HG03095 (cell line): ENCODE data around the gene MACROD2.
A peak's percentile ranks its signal among the peaks of the same experiment; 100 is the strongest.
"Not testable (repeated sequence)": the region's sequence is repeated elsewhere in the genome, so short reads cannot be mapped to it uniquely, and the experiment has no call there.

Experiments used
- ATAC-seq: cut with Tn5 transposase; IDR thresholded peaks from one replicate; pipeline ENCODE4 v1.9.1; 2021; ENCODE audit warnings: moderate library complexity; ENCODE audit not compliant: unreplicated experiment

Gene MACROD2

GRCh38 chr20:15119852-15120487 is 1124.7 kb downstream of the MACROD2 start:
- ATAC-seq = no peak

GRCh38 chr20:15122613-15123012 is 1127.3 kb downstream of the MACROD2 start:
- no peak for ATAC-seq

- ATAC-seq = no peak
These were observed 1135.9 kb downstream of the MACROD2 start for GRCh38 chr20:15131176-15131575.

GRCh38 chr20:15138548-15139126 is 1143.3 kb downstream of the MACROD2 start:
- no peak for ATAC-seq

GRCh38 chr20:15139522-15139921 is 1144.2 kb downstream of the MACROD2 start:
- ATAC-seq = no peak

GRCh38 chr20:15140286-15140685 is 1145.0 kb downstream of the MACROD2 start:
- no peak for ATAC-seq

DNA sequence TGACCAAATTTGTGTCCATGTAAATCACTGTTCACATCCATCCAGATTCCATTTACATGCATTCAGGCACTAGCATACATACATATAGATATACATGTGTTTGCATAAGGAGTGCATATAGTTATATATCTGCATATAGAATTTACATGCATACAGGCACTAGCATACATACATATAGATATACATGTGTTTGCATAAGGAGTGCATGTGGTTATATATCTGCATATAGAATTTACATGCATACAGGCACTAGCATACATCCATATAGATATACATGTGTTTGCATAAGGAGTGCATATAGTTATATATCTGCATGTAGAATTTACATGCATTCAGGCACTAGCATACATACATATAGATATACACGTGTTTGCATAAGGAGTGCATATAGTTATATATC is 1145.6 kb downstream of the MACROD2 start:
- not testable (repeated sequence) for ATAC-seq

- no peak for ATAC-seq
These were observed 1146.5 kb downstream of the MACROD2 start for GRCh38 chr20:15141861-15142260.

GRCh38 chr20:15143478-15143877 is 1148.2 kb downstream of the MACROD2 start:
- no peak for ATAC-seq

DNA sequence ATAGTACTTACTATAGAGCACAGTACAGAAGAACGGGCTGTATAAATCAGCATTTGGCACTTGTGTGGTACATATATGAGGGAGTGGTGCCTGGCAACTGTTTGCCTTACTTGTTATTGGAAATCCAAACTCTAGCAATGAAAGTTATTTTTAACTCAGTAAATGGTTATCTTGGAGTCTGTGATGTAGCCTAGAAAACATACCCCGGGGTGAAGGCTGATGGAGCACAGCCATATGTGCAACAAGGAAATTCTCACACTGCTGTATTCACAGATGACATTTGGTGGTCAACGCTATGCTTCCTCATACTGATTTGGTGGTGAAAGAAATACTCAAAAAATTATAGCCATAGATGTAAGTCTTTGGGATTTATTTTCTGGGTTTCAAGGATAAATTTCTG is 1149.6 kb downstream of the MACROD2 start:
- no peak for ATAC-seq

- no peak for ATAC-seq
These were observed 1151.6 kb downstream of the MACROD2 start for GRCh38 chr20:15146948-15147347.

GRCh38 chr20:15154070-15154469 is 1158.8 kb downstream of the MACROD2 start:
- ATAC-seq = no peak

- no peak for ATAC-seq
These were observed 1160.6 kb downstream of the MACROD2 start for GRCh38 chr20:15155848-15156401.

DNA sequence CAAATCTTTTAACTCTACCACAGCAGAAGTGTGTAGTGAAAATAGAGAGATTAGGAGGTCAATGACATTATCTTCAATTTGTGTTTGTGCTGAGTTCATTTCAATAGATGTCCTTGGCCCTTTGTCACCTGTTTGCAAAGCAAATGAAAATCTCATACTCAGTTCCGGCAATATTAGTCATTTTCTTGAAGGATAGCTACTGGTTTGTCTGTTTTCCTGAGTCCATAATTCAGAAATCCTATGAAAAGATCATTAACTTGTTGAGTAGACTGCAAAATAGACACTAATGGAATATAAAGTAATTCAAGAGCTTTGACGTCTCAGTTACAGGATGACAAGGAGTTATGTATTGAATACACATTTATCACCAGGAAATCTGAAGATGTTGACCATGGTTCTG is 1163.2 kb downstream of the MACROD2 start:
- no peak for ATAC-seq

DNA sequence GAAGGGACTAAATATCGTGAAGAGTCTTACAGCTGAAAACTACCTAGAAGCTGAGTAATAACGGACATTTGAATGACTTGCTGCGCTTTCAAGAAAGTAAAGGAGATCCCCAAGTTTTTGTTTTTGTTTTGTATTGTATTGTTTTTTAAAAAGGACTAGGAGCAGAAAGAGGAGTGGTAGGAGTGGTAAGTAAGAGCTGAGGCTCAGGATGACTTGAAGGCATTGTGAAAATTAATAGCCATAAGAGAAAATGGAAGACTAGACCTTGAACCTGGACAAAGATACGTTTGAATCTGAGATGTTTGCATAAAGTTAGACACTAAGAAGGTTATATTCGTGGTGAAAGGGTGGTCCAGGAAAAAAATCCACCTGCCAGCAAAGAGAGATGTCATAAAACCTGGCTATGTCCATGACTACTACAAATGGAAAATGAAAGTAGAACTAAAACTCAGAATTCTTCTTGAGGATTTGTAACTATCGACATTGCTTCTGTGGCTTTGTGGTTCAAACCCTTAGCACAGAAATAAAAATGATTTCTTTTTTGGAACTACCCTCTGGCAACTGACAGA is 1166.8 kb downstream of the MACROD2 start:
- ATAC-seq = peak; percentile 86

DNA sequence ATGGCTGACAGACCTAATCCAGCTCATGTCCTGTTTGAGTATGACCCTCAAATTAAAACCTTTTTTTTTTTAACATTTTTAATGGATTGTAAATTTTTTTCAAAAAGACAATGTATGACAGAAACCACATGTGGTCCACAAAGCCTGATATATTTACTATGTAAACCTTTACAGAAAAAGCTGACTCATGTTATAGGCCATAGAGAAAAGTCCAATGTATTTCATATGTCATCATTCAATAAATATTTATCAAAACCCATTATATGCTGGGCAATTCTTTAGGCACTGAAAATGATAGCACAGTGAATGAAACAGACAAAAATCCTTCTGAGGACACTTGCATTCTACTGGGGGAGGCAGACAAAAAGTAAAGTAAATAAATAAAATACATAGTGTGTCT is 1168.3 kb downstream of the MACROD2 start:
- no peak for ATAC-seq

DNA sequence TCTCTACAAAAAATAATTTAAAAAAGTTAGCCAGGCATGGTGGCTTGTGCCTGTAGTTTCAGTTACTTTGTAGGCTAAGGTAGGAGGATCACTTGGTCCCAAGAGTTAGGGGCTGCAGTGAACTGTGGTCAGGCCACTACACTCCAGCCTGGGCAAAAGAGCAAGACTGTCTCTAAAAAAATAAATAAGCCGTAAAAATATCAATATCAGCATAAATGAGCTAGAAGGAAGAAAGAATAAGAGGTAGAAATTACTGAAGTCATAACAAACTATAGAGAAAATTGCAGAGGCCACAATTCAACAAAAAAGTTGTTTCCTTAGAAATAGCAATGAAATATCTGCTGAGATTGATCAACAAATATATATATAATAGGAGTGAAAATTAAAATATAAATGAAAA is 1169.4 kb downstream of the MACROD2 start:
- ATAC-seq = no peak

GRCh38 chr20:15166744-15167143 is 1171.4 kb downstream of the MACROD2 start:
- no peak for ATAC-seq

DNA sequence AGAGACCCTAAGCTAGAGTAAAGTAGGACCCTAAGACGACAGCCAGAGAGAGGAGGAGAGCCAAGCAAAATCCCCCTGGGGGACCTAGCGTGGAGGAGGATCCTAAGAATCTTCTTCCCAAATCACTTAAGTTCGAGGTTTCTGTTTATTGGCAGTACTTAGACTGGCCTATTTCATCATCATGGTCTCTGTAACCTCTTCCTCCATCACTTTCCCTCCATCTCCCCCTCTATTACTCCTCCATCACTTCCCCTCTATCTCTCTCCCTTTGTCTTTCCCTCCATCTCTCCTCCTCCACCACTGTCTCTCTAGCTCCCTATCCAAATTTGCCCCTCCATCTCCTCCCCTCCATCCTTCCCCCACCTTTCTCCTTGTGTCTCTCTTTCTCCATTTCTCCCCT is 1175.7 kb downstream of the MACROD2 start:
- no peak for ATAC-seq

GRCh38 chr20:15176929-15177328 is 1181.6 kb downstream of the MACROD2 start:
- no peak for ATAC-seq

DNA sequence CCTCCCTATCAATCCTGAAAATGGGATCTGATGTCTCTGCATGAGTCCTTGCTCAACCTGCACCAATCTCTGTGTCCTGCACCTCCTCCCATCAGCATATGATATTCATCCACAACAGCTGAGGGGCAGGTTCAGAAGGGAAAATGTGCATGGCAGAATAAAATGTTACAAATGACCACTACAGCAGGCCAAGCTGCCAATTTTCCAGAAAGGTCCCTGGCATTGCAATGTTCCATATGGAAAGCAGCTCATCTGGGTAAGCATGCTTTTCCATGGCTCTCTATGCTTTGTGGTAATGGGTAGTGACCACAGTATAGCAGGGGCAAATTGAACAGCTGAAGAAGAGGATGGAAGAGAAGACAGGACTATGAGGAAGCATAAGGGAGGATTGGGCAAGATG is 1183.3 kb downstream of the MACROD2 start:
- ATAC-seq = no peak

- no peak for ATAC-seq
These were observed 1184.1 kb downstream of the MACROD2 start for GRCh38 chr20:15179381-15179780.
